ENCODE measurements around the gene LRFN5. TPM values are rescaled to one million over a fixed set of nuclear protein-coding genes. Genes with fewer than 3 reads are reported as not detected.

Gene LRFN5
- polyA plus RNA-seq, 5 donors = 4.8 to 7.7 (median 5.8) TPM

DNA sequence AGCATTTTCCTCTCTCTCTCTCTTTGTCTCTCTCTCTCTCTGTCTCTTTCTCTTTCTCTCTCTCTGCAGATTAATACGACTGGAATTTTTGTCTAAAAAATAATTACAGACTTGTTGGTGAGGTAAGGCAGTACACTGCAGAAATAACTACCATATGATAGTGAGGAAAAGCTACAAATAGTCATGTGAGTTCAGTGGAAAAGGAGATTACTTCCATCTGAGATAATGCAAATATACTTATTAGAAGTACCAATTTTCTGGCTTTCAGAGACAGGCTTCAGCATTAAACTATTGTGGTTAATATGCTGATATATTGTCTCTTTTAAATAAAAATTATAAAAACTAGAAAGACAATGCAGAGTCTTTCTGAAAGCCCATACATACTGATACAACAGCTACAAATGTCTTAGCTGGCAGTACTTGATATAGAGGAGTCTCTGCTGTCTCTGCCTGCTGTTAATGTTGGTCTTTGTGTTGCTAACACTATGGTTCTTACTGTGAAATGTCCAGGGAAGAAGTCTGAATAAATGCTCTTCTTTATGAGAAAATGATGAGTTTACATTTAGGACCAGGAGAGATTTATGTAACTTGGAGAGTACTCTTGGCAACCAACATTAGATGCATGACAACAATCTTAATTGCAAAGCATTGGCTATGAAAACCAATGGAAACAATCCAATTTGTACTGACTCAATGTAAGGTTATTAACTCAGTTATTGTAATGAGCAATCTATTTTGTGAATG, 167.0 kb downstream of the LRFN5 start:
- peak in 1 of 2 donors; percentile 48 for DNase-seq

DNA sequence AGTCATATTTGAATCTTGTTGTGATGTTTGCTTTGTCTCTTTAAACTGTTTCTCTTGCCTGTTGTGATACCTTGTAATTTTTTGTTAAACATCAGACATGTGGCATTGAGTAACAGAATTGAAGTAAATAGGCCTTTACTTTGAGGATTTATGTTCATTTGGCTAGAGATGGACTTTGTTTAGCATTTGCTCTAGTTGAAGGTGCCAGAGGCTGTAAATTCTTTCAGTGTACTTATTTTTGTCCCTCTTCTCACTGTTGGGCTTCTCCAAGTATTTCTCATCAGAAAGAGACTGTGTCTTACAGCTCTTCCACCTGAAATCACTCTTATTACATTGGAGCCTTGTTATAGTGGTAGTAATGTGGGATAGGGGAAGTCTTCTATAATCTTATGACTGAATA, 175.8 kb downstream of the LRFN5 start:
- DNase-seq = no peak

DNA sequence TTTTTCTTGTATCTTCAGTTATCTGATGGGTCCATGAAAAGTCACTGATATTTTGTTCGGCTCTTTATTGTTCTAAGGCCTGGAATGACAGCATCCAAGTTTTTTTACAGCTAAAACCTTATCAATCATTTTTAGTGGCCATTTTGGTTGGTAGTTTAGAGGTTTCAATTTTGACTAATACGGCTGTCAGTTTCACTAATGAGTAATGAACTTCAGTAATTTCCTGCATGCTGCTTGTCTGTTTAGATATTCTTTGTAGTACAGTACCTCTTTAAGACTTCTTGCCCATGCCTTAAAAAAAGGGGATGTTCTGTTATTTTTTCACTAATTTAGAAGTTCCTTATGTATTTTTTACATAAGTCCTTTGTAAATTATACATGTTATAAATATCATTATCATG, 176.7 kb downstream of the LRFN5 start:
- no peak for DNase-seq

DNA sequence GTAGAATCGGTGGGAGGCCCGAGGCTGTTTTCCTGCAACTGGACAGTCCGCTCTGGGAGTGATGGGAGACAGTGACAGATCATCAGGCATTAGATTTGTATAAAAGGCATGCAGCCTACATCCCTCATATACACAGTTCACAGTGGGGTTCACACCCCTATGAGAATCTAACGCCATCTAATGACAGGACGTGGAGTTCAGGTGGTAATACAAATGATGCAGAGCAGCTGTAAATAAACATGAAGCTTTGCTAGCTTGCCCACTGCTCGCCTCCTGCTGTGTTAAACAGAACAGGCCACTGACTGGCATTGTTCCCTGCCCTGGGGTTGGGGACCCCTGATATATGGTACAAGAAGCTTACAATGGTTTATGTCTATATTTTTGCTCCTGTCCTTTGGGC, 179.0 kb downstream of the LRFN5 start:
- DNase-seq = no peak

DNA sequence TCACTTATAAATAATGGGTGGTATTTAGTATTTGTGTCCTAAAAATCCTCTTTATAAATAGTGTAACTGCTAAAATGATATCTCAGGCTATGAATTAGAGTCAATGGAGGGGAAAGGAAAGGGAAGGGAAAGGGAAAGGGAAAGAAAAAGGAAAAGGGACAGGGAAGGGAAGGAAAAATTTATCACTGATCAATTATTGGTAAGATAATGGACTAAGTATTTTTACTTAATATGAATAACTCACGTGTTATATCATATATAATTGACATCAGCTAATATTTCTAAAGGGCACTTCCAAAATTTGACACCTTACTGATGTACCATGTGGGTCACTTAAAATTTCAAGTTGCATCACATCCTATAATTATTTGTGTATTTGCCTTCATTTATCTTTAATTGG, 193.1 kb downstream of the LRFN5 start:
- no peak for DNase-seq

DNA sequence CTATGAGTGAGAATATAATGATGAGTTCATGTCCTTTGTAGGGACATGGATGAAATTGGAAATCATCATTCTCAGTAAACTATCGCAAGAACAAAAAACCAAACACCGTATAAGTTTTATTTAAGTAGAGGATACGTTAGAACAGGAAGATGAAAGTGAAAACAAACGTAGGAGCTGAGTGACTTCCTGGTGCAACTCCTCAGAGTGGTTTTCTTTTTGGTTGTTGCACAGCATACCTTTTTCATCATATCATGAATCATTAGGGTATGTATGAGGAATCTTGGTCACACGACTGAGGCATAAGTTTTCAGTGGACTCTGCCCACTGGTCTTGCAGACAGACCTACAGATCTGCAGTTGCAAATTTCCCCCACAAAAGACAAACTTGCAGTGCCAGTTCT, 199.0 kb downstream of the LRFN5 start:
- DNase-seq = no peak

DNA sequence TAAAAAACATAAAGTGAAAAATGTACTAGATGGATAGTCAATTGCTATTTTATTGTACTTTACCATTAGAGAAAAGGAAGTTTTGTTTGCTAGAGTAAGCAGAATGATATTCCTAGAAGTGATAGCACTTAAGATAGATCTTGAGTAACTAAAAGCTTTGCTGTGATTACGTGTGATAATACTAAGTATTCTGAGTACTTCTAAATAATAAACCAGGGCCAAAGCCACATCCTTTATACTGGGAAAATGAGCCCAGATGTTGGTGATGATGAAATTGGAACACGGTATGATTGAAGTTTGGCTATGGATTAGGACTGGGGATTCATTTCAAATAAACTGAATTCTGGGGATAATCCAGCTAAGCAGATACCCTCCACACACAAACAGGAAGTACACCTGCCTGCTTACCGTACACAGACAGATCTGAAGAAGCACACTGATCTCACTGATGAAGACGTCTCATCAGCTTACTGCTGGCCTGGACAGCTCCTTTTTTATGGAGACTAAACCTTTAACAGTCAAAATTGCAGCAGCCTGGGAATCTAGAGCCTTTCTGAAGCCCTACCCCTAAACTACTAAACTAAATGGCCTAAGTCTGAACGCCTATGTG, 199.8 kb downstream of the LRFN5 start:
- peak; percentile 37 to 53 for DNase-seq

DNA sequence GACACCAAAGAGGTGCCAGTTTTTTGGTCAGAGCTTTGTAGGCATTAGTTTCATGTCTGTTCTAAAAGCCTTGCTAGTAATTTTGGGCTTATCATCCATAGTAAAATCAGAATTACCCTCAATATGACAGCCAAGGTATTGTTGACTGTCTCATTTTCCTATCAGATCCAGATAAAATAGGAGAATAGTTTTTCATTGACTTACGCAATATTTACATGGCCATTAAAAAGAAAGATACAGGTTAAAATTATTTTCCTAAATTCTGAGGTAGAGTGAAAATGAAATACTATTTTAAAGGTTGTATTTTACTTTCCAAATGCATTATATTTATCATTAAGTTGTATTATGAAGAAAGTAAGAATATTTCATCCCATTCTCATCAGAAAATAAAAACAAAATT, 203.7 kb downstream of the LRFN5 start:
- no peak for DNase-seq

DNA sequence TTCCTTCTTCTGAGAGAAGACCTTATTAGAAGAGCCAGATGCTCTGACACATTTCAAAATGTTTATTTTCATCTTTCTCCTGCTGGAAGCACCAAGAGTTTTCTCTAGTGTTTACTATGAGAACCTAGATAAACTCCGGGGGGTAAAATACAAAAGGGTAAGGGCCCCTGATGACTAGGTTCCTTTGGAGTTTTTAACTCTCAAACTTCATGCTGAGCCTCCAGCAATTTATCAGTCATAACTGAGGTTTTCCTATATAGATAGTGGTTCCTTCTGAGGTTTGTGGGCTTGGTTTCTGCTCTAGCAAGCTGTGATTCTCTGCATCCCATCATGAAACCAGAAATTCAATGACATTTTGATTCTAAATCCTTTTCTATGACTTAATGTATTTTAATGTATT, 210.9 kb downstream of the LRFN5 start:
- no peak for DNase-seq

DNA sequence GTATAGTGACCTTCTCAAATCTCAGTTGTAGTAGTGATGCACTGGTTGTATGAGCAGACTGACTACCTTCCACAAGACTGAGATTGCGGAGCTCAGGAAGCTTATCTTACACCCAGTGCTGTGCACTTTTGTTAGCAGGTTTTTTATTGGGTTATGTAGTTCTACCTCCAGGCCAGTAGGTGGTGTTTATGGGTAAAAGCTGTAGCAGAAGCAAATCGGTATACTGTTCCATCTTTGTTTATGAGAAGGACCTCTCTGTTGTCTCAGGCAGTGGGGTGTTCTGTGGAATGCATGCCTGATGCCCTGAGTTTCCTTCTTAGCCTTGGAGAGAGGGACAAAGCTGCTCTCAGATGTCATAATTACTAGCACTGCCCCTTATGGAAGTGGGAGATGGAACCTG, 217.8 kb downstream of the LRFN5 start:
- no peak for DNase-seq

DNA sequence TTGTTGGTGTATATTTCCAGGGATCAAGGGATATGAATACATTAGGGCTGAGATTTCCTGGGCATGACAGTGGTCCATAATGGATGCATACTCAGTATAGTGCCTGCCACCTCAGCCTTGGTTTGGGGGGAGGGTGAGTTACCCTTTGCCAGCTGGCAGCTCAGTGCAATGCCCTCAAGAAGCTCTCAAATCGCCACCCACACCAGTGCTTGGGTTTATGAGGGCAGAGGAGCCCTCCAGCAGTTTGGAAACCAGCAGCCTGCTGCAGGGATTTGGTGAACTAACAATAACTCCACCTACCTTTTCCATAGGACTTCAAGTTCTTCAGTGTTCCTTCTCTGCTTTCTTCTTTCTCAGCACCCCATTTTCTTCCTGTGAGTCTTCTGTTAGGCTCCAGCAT, 218.9 kb downstream of the LRFN5 start:
- no peak for DNase-seq

DNA sequence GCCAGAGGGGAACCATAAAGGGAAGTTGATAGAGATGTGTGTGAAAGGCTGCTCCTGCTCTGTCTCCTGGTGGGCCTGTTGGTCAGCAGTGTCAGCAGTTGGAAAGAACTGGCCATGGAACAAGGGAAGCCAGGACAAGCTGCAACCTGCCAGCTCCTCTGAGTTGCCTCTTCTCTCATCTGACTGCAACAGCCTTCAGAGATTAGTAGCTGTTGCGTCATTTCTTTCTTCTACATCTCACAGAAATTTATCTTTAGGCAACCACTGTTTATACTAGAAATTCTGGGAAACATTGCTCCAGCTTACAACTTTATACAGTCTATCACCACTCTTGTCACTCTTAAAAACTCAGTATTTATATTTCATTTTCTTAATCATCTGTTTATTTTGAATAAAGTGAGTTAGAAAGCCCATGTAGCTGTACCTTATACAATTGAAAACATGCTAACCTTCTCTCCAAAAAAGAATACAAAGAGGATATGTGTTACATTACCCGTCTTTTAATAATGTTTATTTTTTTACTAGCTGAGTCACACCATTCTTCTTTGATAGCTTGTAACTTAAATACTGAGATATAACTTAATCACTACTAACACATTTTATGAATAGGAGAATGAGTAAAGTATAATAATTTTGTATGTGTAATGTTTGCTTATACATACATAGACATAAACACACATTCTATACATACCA, 224.2 kb downstream of the LRFN5 start:
- peak; percentile 28 to 40 for DNase-seq

DNA sequence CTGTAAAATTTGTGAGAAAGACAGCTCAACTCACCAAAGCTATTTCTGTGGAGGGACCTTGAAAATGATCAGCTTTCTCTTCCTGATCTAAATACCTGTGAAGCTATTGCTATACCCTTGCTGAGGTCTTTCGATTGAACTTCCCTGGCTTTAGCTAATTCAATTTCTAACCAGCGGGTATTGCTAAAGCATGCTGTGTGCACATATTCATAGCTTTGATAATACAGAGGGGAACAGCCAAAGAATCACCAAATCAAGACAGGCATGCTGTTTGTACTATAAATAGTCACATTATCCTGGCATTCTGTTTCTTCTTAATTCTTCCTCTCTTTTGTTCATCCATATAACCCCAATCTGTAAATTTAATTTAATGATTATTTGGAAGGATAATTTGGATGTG, 233.0 kb downstream of the LRFN5 start:
- no peak for DNase-seq

DNA sequence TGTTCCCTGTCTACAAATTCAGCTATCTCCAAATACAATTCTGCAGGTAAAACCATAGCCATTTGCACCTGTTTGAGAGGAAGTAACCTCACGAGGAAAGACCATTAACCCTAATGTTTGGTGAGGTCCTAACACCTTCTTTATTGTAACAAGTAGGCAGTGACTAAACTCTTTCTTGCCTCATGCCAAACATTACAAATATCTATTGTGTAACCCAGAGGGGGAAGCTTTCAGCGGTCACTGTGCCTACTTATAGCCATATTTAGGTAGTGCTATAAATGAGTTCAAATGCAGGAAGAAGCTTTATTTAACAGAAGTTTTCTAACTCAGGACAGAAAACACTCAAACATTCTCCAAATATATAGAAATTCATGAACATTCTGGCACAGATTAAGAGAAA, 252.7 kb downstream of the LRFN5 start:
- no peak for DNase-seq

DNA sequence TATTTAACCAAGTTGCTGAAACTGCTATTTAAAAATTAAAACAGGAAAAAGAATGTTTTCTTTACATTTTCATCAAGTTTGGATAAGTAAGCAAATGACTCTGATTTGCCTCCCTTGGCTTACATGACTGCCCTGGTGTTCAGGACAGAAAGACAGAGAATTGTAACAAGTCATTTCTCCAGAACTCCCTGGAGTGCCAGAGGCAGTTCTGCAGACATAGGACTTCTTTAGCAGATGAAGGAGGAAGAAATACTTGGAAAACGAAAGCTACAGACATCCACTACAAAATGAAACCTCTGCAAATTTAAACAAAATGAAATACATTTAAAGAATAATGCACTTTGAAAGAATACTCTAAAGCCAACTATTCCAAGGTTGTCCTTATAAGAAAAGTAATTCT, 253.9 kb downstream of the LRFN5 start:
- DNase-seq = no peak

DNA sequence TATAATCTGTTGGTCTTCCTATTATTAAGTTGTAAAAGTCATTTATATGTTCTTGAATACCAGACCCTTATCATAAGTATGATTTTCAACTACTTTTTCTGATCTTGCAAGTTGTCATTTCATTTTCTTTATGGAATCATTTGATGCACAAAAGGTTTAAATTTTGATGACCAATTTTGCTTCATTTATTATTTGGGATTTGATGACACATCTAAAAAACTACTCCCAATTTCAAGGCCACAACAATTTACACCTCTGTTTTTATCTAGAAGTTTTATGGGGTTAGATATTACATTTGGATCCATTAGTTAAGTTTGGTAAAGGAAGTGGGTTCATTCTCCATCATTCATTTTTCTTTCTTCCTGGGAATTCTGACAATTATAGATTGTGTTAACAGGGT, 259.2 kb downstream of the LRFN5 start:
- no peak for DNase-seq

DNA sequence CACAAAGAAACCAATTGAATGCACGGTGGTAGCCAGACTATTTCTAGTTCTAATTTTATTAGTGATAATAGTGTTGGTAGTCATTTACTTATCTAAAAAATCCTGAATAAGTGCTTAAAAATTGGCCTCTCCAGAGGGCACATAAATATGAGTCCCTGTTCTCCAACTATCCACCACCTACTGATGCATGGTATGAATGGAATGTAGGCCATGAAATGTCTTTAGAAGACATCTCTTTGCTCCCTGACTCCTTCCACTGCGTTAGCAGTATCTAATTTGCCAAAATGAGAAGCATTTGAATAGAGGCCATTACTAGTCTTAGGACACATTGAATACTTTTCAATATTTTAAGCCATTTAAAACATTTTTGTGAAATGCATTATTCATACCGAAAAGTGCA, 261.7 kb downstream of the LRFN5 start:
- no peak for DNase-seq

DNA sequence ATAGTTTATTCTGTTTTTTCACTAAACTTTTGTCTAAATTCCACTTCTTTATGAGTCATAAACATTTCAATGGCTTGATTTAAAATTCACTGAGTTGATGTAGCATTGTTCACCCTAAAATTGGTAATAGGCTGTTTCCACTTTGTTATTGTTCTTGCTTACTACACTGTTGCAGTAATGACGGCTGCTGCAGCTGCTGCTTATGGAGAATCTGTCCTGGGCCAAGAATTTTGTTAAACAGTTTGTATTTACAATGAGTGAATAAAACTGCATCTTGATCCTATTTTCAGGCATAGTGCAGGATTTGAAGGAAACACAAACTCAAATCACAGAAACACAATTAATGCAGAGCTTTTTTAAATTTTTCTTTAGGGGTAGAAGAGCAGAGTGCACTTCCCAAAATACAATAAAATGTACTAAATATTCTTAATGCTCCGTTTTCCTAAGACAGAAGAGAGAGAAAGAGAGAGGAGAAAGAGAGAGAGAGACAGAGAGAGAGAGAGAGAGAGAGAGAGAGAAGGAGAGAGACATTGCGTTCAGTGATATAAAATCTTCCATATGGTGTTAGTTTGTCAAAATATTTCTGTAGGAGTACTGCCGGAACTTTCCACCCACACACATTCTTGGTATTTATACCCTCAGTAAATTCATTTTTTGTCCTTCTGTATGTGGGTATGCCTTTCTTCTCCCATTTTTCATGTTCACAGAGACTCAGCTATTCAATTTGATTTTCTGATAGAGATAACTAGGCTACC, 266.4 kb downstream of the LRFN5 start:
- DNase-seq = peak; percentile 47 to 52

DNA sequence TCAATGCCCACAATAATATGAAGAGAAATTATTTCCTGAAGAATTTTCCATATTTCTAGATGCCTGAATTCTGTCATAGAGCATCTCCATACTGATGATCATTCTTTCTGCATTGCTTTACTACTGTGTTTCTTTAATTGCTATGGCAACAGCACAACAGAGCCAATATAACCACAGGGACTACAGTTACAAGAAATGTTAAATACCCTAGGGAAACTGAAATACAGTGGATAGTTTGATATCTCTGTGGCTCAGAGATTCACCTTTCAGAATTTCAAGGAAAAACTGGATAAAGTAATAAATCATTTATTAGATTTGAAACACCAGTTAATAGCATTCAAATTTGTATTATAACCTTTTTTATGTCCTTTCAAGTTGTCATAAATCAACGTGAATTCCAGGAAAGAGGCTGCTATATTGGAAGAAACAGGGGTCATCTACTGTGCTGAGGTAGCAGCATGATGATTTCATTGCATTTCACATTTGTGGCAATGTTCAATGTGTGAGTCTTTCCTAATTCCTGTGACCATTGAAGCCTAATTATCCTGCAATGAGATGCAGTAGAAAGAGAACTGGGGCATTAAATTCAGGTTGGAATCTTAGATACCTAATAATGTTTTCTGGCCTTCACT, 267.1 kb downstream of the LRFN5 start:
- peak; percentile 48 to 50 for DNase-seq

DNA sequence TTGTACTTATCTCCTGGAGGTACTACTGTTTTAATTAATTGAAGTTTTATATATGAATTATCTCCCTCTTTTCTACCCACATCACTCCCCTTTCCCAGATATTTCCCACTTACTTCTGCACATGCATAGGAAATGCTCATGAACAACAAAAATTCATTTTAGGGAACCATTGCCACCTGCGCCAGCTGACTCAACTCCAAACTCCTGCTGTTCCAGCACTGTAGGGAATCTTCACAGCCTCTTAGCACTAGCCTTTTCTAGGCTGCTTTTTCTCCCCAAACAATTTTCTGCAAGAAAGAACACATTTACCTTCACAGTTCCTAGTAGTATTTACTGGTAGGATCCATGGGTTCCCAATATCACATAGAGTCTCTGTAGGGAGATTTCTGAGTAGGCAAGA, 268.4 kb downstream of the LRFN5 start:
- no peak for DNase-seq

DNA sequence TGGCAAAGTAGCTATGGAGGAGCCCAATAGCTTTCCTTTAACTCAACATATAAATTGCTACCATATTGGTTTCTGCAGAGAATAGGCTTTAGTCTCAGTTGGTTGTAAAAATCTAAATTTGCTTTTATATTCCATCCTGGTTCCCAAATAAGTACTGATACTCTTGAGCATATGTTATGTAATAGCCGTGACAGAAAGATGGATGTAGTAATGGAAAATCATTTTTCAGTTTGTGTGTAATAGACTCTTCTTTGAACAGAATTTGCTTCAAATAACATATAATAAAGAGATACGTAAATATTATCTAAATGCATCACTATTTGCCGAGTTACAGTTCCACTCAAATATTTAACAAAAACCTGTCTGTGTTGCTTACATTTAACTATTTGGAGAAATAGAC, 271.6 kb downstream of the LRFN5 start:
- no peak for DNase-seq

DNA sequence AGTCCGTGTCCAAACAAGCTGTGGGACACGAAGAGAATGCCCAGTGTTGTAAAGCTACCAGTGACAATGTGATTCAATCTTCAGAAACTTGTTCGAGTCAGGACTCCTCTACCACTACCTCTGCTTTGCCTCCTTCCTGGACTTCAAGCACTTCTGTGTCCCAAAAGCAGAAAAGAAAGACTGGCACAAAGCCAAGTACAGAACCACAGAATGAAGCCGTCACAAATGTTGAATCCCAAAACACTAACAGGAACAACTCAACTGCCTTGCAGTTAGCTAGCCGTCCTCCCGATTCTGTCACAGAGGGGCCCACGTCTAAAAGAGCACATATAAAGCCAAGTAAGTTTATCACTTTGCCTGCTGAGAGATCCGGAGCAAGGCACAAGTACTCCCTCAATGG, 284.9 kb downstream of the LRFN5 start:
- no peak for DNase-seq

All from right lung (tissue), 5 donors.